ENCODE measurements around the gene KIAA0513. TPM values are rescaled to one million over a fixed set of nuclear protein-coding genes. Genes with fewer than 3 reads are reported as not detected.
A peak's percentile ranks its signal among the peaks of the same experiment; 100 is the strongest.

Gene KIAA0513
- total RNA-seq, 1 donor from 2014 or later, result 10.3 TPM

GRCh38 chr16:85141491-85142128 lies 114.0 kb downstream of the KIAA0513 start:
- Mint-ChIP-seq H3K9me3 (no peaks in the 10 kb centered on the region), H3K27ac (ENCODE audit: unreplicated experiment) (peak overlapping the region; percentile 29), H3K27me3 (ENCODE audit: low read depth) (peaks cover 2% of the 10 kb centered on the region), H3K36me3 (ENCODE audit: low read depth) (no peaks in the 10 kb centered on the region), H3K4me1 (peaks cover 30% of the 10 kb centered on the region), H3K4me3 (no peak overlapping the region)
- TF ChIP-seq CTCF (conservative IDR thresholded peaks at IDR 0.05), result no peak
- no peak for DNase-seq (ENCODE audit: low read depth, low spot score)

- TF ChIP-seq CTCF (conservative IDR thresholded peaks at IDR 0.05), result no peak
- Mint-ChIP-seq H3K9me3 (no peaks in the 10 kb centered on the region), H3K27ac (ENCODE audit: unreplicated experiment) (peak overlapping the region; percentile 43), H3K4me1 (peaks cover 27% of the 10 kb centered on the region), H3K36me3 (ENCODE audit: low read depth) (no peaks in the 10 kb centered on the region), H3K4me3 (no peak overlapping the region), H3K27me3 (ENCODE audit: low read depth) (no peaks in the 10 kb centered on the region)
- no peak for DNase-seq (ENCODE audit: low read depth, low spot score)
Observed at GRCh38 chr16:85142129-85142513, 114.5 kb downstream of the KIAA0513 start.

GRCh38 chr16:85142771-85143211 lies 115.2 kb downstream of the KIAA0513 start:
- no peak overlapping the region for H3K27ac Mint-ChIP-seq (ENCODE audit: unreplicated experiment)
- no peak overlapping the region for H3K4me3 Mint-ChIP-seq
- TF ChIP-seq CTCF (conservative IDR thresholded peaks at IDR 0.05), result no peak

More at GRCh38 chr16:85142771-85143211, 115.2 kb downstream of the KIAA0513 start:
- Mint-ChIP-seq H3K27me3 (ENCODE audit: low read depth) (no peaks in the 10 kb centered on the region), H3K4me1 (peaks cover 28% of the 10 kb centered on the region), H3K36me3 (ENCODE audit: low read depth) (no peaks in the 10 kb centered on the region), H3K9me3 (no peaks in the 10 kb centered on the region)
- no peak for DNase-seq (ENCODE audit: low read depth, low spot score)

Other genes with a start within 250 kb of the KIAA0513 start
- gene CRISPLD2, start 207.8 kb upstream of the KIAA0513 start, total RNA-seq, result 0.61 and 0.71 TPM in 2 replicates
- gene ZDHHC7, start 16.3 kb upstream of the KIAA0513 start, total RNA-seq, result 39.5 and 40.0 TPM in 2 replicates
- gene CIBAR2, start 84.7 kb downstream of the KIAA0513 start, total RNA-seq, result not detected in 2 replicates

Measured in neural crest cell (in vitro differentiated cells).